GM10266 (cell line): Measurements from ENCODE around the gene PHYKPL.
A peak's percentile ranks its signal among the peaks of the same experiment; 100 is the strongest.

Source experiments
- DNase-seq: peaks from one replicate; pipeline ENCODE4 v3.0.0; 2012; ENCODE audit errors: extremely low spot score
- CTCF ChIP-seq: IDR thresholded peaks from 2 replicates; pipeline ENCODE4 v1.5.1; 2012; ENCODE audit warnings: mild to moderate bottlenecking, low read depth; ENCODE audit not compliant: control insufficient read depth, insufficient read depth; ENCODE audit errors: missing control alignments

PHYKPL gene

GRCh38 chr5:178206166-178207101 is 26.2 kb downstream of the PHYKPL start:
- no peak for TF ChIP-seq CTCF
- no peak for DNase-seq

GRCh38 chr5:178205749-178206047 is 26.9 kb downstream of the PHYKPL start:
- no peak for TF ChIP-seq CTCF
- DNase-seq = no peak

GRCh38 chr5:178204935-178205748 is 27.5 kb downstream of the PHYKPL start:
- peak; percentile 94 for DNase-seq
- TF ChIP-seq CTCF = no peak

- peak; percentile 100 for DNase-seq
- no peak for TF ChIP-seq CTCF
Observed at GRCh38 chr5:178204182-178204934, 28.2 kb downstream of the PHYKPL start, which contains the start of gene HNRNPAB. Gene HNRNPAB, plus strand, starts transcription at chr5:178204533. Its CDS starts 305 bp downstream, at chr5:178204838.

- TF ChIP-seq CTCF = no peak
- peak; percentile 56 for DNase-seq
Observed at GRCh38 chr5:178203670-178204181, 28.9 kb downstream of the PHYKPL start.

GRCh38 chr5:178202541-178202940 is 30.1 kb downstream of the PHYKPL start:
- no peak for DNase-seq
- TF ChIP-seq CTCF = no peak
